Osteoblast (primary cell): ENCODE measurements around the gene RAMACL. TPM values are rescaled to one million over a fixed set of nuclear protein-coding genes. Genes with fewer than 3 reads are reported as not detected.

Experiments
- DNase-seq: peaks from one replicate; pipeline ENCODE4 v3.0.0; 2011; ENCODE audit warnings: low spot score, mixed read lengths; ENCODE audit not compliant: insufficient read length; ENCODE audit errors: missing footprints
- H2AFZ ChIP-seq: 2 replicates; pipeline ENCODE4 v1.6.0; 2011; ENCODE audit warnings: mild to moderate bottlenecking, low read length
- H3K27ac ChIP-seq: 2 replicates; pipeline ENCODE4 v1.5.1; 2011; ENCODE audit warnings: mild to moderate bottlenecking, low read depth, low read length, moderate library complexity
- H3K27me3 ChIP-seq: 2 replicates; pipeline ENCODE4 v1.6.0; 2012; ENCODE audit warnings: mild to moderate bottlenecking, control low read depth, inconsistent platforms, low read length, moderate library complexity; ENCODE audit not compliant: insufficient read depth
- H3K36me3 ChIP-seq: 2 replicates; pipeline ENCODE4 v1.5.1; 2011; ENCODE audit warnings: mild to moderate bottlenecking, low read length, control low read depth, moderate library complexity; ENCODE audit not compliant: insufficient read depth
- H3K4me1 ChIP-seq: 2 replicates; pipeline ENCODE4 v1.5.1; 2011; ENCODE audit warnings: mild to moderate bottlenecking, low read length, control low read depth, moderate library complexity; ENCODE audit not compliant: insufficient read depth
- H3K4me2 ChIP-seq: 2 replicates; pipeline ENCODE4 v1.6.0; 2011; ENCODE audit warnings: mild to moderate bottlenecking, low read length; ENCODE audit not compliant: insufficient read depth
- H3K4me3 ChIP-seq: fragments of 200-600 bp; sonication (generic); 3 replicates; pipeline ENCODE4 v1.5.1; 2012; ENCODE audit warnings: mild to moderate bottlenecking, low read length, inconsistent platforms; ENCODE audit not compliant: insufficient read depth
- H3K79me2 ChIP-seq: 2 replicates; pipeline ENCODE4 v1.6.0; 2012; ENCODE audit warnings: mild to moderate bottlenecking, low read length, control low read depth, inconsistent platforms; ENCODE audit not compliant: insufficient read depth
- H3K9me3 ChIP-seq: 2 replicates; pipeline ENCODE4 v1.5.1; 2011; ENCODE audit warnings: low read depth, low read length, control low read depth
- H4K20me1 ChIP-seq: 2 replicates; pipeline ENCODE4 v1.6.0; 2012; ENCODE audit warnings: mild to moderate bottlenecking, low read length, control low read depth; ENCODE audit not compliant: insufficient read depth
- CTCF ChIP-seq: IDR thresholded peaks from 2 replicates; pipeline ENCODE4 v1.5.1; 2011; ENCODE audit warnings: mild to moderate bottlenecking, low read depth, low read length, moderate library complexity; ENCODE audit errors: extremely low read depth
- total RNA-seq: library from RNA; depleted of rRNA; stranded (reverse); fragments of >200 nt; gene quantifications from 2 replicates; pipeline ENCODE4 v1.2.3, GENCODE V29; 2012

Gene RAMACL
- total RNA-seq, 1 donor = 3.3 TPM

- peak overlapping the region; percentile 63 for H3K4me2 ChIP-seq
- H3K4me1 ChIP-seq = peaks cover 65% of the 10 kb centered on the region
- DNase-seq = no peak
- no peaks in the 10 kb centered on the region for H3K36me3 ChIP-seq
- no peak overlapping the region for H3K4me3 ChIP-seq
- H3K27me3 ChIP-seq = no peaks in the 10 kb centered on the region
- no peak overlapping the region for H2AFZ ChIP-seq
- no peak for TF ChIP-seq CTCF
- no peaks in the 10 kb centered on the region for H3K9me3 ChIP-seq
- no peaks in the 10 kb centered on the region for H4K20me1 ChIP-seq
- peaks cover 64% of the 10 kb centered on the region for H3K79me2 ChIP-seq
- H3K27ac ChIP-seq = peak overlapping the region; percentile 100
These were observed 12.7 kb upstream of the RAMACL start for GRCh38 chr6:166599205-166599604.

- Histone ChIP-seq H3K27ac (peak overlapping the region; percentile 100), H2AFZ (peak overlapping the region; percentile 69), H3K27me3 (no peaks in the 10 kb centered on the region), H3K4me2 (peak overlapping the region; percentile 63), H4K20me1 (no peaks in the 10 kb centered on the region), H3K4me1 (peaks cover 65% of the 10 kb centered on the region), H3K9me3 (no peaks in the 10 kb centered on the region), H3K36me3 (no peaks in the 10 kb centered on the region), H3K4me3 (peak overlapping the region; percentile 31), H3K79me2 (peaks cover 60% of the 10 kb centered on the region)
- peak; percentile 91 for DNase-seq
- no peak for TF ChIP-seq CTCF
These were observed 12.1 kb upstream of the RAMACL start for GRCh38 chr6:166598441-166599138.

GRCh38 chr6:166597711-166598440 lies 11.4 kb upstream of the RAMACL start:
- Histone ChIP-seq H3K36me3 (no peaks in the 10 kb centered on the region), H2AFZ (no peak overlapping the region), H3K4me1 (peaks cover 67% of the 10 kb centered on the region), H3K4me3 (no peak overlapping the region), H3K27ac (peak overlapping the region; percentile 100), H3K4me2 (peak overlapping the region; percentile 63), H3K79me2 (peaks cover 60% of the 10 kb centered on the region), H3K9me3 (no peaks in the 10 kb centered on the region), H3K27me3 (no peaks in the 10 kb centered on the region), H4K20me1 (no peaks in the 10 kb centered on the region)
- DNase-seq = no peak
- no peak for TF ChIP-seq CTCF

GRCh38 chr6:166596776-166597507 lies 10.5 kb upstream of the RAMACL start:
- Histone ChIP-seq H3K79me2 (peaks cover 60% of the 10 kb centered on the region), H3K4me2 (no peak overlapping the region), H3K4me1 (peaks cover 74% of the 10 kb centered on the region), H3K27me3 (no peaks in the 10 kb centered on the region), H3K4me3 (no peak overlapping the region), H3K9me3 (no peaks in the 10 kb centered on the region), H3K27ac (peak overlapping the region; percentile 100), H2AFZ (no peak overlapping the region), H3K36me3 (no peaks in the 10 kb centered on the region), H4K20me1 (no peaks in the 10 kb centered on the region)
- DNase-seq = no peak
- TF ChIP-seq CTCF = no peak
